Mucosa of descending colon (tissue), 3 donors: ENCODE data around the gene SPECC1. TPM values are rescaled to one million over a fixed set of nuclear protein-coding genes. Genes with fewer than 3 reads are reported as not detected.

ENCODE experiments used
- ATAC-seq: fragments of 200-7000 bp; cut with Tn5 transposase; one replicate; pipeline ENCODE4 v1.9.1; 2020; ENCODE audit warnings: mild to moderate bottlenecking, moderate library complexity
- DNase-seq, 3 donors: peaks; one replicate each; pipeline ENCODE4 v3.0.0-alpha.2; 2020
- H3K36me3 ChIP-seq: fragments of 200-600 bp; one replicate; pipeline ENCODE4 v1.8.0; 2021; ENCODE audit warnings: low read depth, mild to moderate bottlenecking
- H3K4me1 ChIP-seq: fragments of 200-600 bp; one replicate; pipeline ENCODE4 v1.8.0; 2021; ENCODE audit warnings: low read depth, mild to moderate bottlenecking
- H3K4me3 ChIP-seq: fragments of 200-600 bp; one replicate; pipeline ENCODE4 v1.8.0; 2021; ENCODE audit warnings: mild to moderate bottlenecking
- H3K9me3 ChIP-seq: fragments of 200-600 bp; one replicate; pipeline ENCODE4 v1.8.0; 2021; ENCODE audit warnings: mild to moderate bottlenecking
- CTCF ChIP-seq: fragments of 200-600 bp; IDR thresholded peaks from one replicate; pipeline ENCODE4 v1.8.0; 2022; ENCODE audit warnings: antibody characterized with exemption, mild to moderate bottlenecking
- intact Hi-C, 2 donors: fragments of 100-400 bp; cut with DNase I in 1 of 2; cut with micrococcal nuclease in 1 of 2; formaldehyde crosslinking; loops; one replicate each; pipeline versions ENCODE4 v1.11.0 to v1.11.1; 2022; cut with DNase I, micrococcal nuclease
- total RNA-seq, 3 donors: library from RNA; stranded (reverse); fragmentation: NEBNext Ultra II Directional in 2 of 3; extraction: Animal tissue kit (Norgen Biotek cat#: 25700) in 2 of 3; gene quantifications; one replicate each; pipeline versions ENCODE4 v1.2.1 to v1.2.4, GENCODE V29; 2021 to 2023
- donor health status: DM: no; HTN: no; CAD: no; lungs with moderate emphysema.
- donor health status: DM: no; HTN: no; CAD: no.
- donor health status: DM: no; HTN: yes; CAD: no.

Gene SPECC1
- total RNA-seq, 3 donors from 2014 or later: 36.2 to 86.3 (median 85.7) TPM

GRCh38 chr17:20127360-20128035 is 118.3 kb downstream of the SPECC1 start:
- ATAC-seq: no peak
- H3K4me1 ChIP-seq: no peaks in the 10 kb centered on the region
- no peak for DNase-seq
- no peak overlapping the region for H3K4me3 ChIP-seq
- no peak for TF ChIP-seq CTCF
- intact Hi-C loops: loop anchor here in 1 of 2 donors (10.0 kb wide), 1 partner anchor 187 kb away; no protein-coding TSS in a partner anchor
- H3K36me3 ChIP-seq: no peaks in the 10 kb centered on the region
- H3K9me3 ChIP-seq: no peaks in the 10 kb centered on the region

- TF ChIP-seq CTCF: no peak
- Histone ChIP-seq H3K4me3 (no peak overlapping the region), H3K36me3 (no peaks in the 10 kb centered on the region), H3K4me1 (no peaks in the 10 kb centered on the region), H3K9me3 (no peaks in the 10 kb centered on the region)
- ATAC-seq: no peak
- DNase-seq: no peak
- intact Hi-C loops: loop anchor here in 1 of 2 donors (10.0 kb wide), 1 partner anchor 187 kb away; no protein-coding TSS in a partner anchor
Observed at GRCh38 chr17:20128036-20128667, 119.0 kb downstream of the SPECC1 start.

- intact Hi-C loops: no loop called here
- no peaks in the 10 kb centered on the region for H3K4me1 ChIP-seq
- no peaks in the 10 kb centered on the region for H3K36me3 ChIP-seq
- no peak for TF ChIP-seq CTCF
- H3K9me3 ChIP-seq: no peaks in the 10 kb centered on the region
- DNase-seq: no peak
- H3K4me3 ChIP-seq: no peak overlapping the region
- no peak for ATAC-seq
Observed at GRCh38 chr17:20133517-20133916, 124.4 kb downstream of the SPECC1 start.

- TF ChIP-seq CTCF: no peak
- DNase-seq (no peak), ATAC-seq (no peak)
- H3K9me3 ChIP-seq: no peaks in the 10 kb centered on the region
- H3K36me3 ChIP-seq: no peaks in the 10 kb centered on the region
- no peaks in the 10 kb centered on the region for H3K4me1 ChIP-seq
- intact Hi-C loops: no loop called here
- no peak overlapping the region for H3K4me3 ChIP-seq
Observed at GRCh38 chr17:20141198-20141972, 132.2 kb downstream of the SPECC1 start.

GRCh38 chr17:20142268-20142667 is 133.1 kb downstream of the SPECC1 start:
- no peak overlapping the region for H3K4me3 ChIP-seq
- no peaks in the 10 kb centered on the region for H3K4me1 ChIP-seq
- intact Hi-C loops: no loop called here
- H3K9me3 ChIP-seq: no peaks in the 10 kb centered on the region
- no peak for DNase-seq
- no peak for TF ChIP-seq CTCF
- no peak for ATAC-seq
- H3K36me3 ChIP-seq: no peaks in the 10 kb centered on the region
